Measurements from ENCODE around the gene PTPN14.

- no peak for TF ChIP-seq CTCF (IDR thresholded peaks at IDR 0.05)
- TF ChIP-seq POLR2A (IDR thresholded peaks at IDR 0.05): no peak
Measured at GRCh38 chr1:214318356-214318755, 233.0 kb downstream of the PTPN14 start.

Measured in upper lobe of left lung (tissue), 4 donors.